Prostate gland (tissue), 2 donors: Measurements from ENCODE around the gene CHURC1. TPM values are rescaled to one million over a fixed set of nuclear protein-coding genes. Genes with fewer than 3 reads are reported as not detected.
"Not testable (repeated sequence)": the region's sequence is repeated elsewhere in the genome, so short reads cannot be mapped to it uniquely, and the experiment has no call there.

Experiments
- DNase-seq: peaks from one replicate; pipeline ENCODE4 v3.0.0-alpha.2; 2019; ENCODE audit warnings: low spot score
- H3K27ac ChIP-seq, 2 donors: fragments of 200-600 bp; sonication (generic); 2 replicates each; pipeline ENCODE4 v1.5.1; 2017 to 2019
- H3K27me3 ChIP-seq: fragments of 200-600 bp; sonication (generic); replicated peaks from 2 replicates; pipeline ENCODE4 v1.5.1; 2019; ENCODE audit not compliant: insufficient read depth
- H3K36me3 ChIP-seq, 2 donors: fragments of 200-600 bp; sonication (generic); 1 replicate in 1 of 2; 2 replicates in 1 of 2; pipeline versions ENCODE4 v1.5.1 to v1.8.1; 2017 to 2019
- H3K4me1 ChIP-seq: fragments of 200-600 bp; sonication (generic); replicated peaks from 2 replicates; pipeline ENCODE4 v1.5.1; 2019
- H3K4me3 ChIP-seq, 2 donors: fragments of 200-600 bp; sonication (generic); 2 replicates each; pipeline ENCODE4 v1.5.1; 2017 to 2019
- H3K9me3 ChIP-seq: fragments of 200-600 bp; sonication (generic); 2 replicates; pipeline ENCODE4 v1.5.1; 2017
- CTCF ChIP-seq, 4 experiments: fragments of 200-600 bp in 2 of 4; fragments of 450-650 bp in 2 of 4; sonication (generic) in 2 of 4; IDR thresholded peaks; 1 replicate in 3 of 4; 2 replicates in 1 of 4; pipeline ENCODE4 v1.5.1; 2016 to 2019; ENCODE audit warnings: antibody characterized with exemption in 4 of 4, mild to moderate bottlenecking in 2 of 4, moderate library complexity in 2 of 4
- POLR2A ChIP-seq: fragments of 450-650 bp; IDR thresholded peaks from one replicate; pipeline ENCODE4 v1.6.1; 2016; ENCODE audit warnings: antibody characterized with exemption, mild to moderate bottlenecking
- POLR2AphosphoS5 ChIP-seq: sonication (generic); formaldehyde crosslinking; IDR thresholded peaks from one replicate; pipeline ENCODE4 v1.6.1; 2017; ENCODE audit warnings: antibody characterized with exemption
- WGBS: methylation state at CpG from one replicate; pipeline ENCODE4 v1.1.5; 2018; 5-methylcytosine and 5-hydroxymethylcytosine counted together
- intact Hi-C: fragments of 100-400 bp; cut with DNase I; formaldehyde crosslinking; loops from one replicate; pipeline ENCODE4 v1.14.2; 2022
- total RNA-seq, 2 donors: library from RNA; depleted of rRNA; stranded (reverse); fragments of >200 nt; gene quantifications; one replicate each; pipeline ENCODE4 v1.1.0, GENCODE V29; 2016

Gene CHURC1
- total RNA-seq, 2 donors from 2014 or later, result 47.8 to 49.2 TPM

GRCh38 chr14:64906022-64906421 is 8.2 kb upstream of the CHURC1 start:
- Histone ChIP-seq H3K27ac (no peak overlapping the region), H3K36me3 (no peaks in the 10 kb centered on the region), H3K4me3 (no peak overlapping the region), H3K27me3 (no peaks in the 10 kb centered on the region), H3K4me1 (no peaks in the 10 kb centered on the region), H3K9me3 (no peaks in the 10 kb centered on the region)
- DNase-seq, result no peak
- WGBS, result 52% methylated on average over 6 of the region's 6 CpGs
- TF ChIP-seq POLR2A (no peak), CTCF (IDR thresholded peaks at IDR 0.05) (no peak), POLR2AphosphoS5 (no peak)
- intact Hi-C loops, result no loop called here

DNA sequence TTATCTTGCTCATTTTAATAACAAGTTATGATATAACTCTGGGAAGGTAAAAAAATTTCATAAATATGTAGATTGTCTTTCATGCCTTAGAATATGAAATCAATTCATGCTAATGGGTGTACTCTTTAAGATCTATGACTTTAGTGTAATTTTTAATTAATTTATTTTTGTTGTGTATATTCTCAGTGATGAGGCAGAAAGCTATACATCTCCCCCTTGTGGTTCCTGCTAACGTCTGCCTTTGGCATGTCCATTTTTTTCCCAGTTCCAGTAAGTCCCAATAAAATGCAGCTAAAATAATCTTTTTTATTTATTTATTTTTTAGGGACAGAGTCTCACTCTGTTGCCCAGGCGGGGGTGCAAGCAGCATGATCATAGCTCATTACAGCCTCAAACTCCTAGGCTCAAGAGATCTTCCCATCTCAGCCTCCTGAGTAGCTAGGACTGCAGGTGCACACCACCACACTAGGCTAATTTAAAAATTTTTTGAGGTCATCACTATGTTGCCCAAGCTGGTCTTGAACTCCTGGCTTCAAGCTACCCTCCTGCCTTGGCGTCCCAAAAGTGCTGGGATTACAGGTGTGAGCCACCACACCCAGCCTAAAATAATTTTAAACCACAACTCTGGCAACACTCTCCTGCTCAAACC is 3.3 kb upstream of the CHURC1 start:
- DNase-seq, result no peak
- H3K4me1 ChIP-seq, result peaks cover 6% of the 10 kb centered on the region
- no peaks in the 10 kb centered on the region for H3K36me3 ChIP-seq
- intact Hi-C loops, result no loop called here
- no peak overlapping the region for H3K4me3 ChIP-seq
- 13% methylated on average over 3 of the region's 3 CpGs for WGBS
- no peak overlapping the region for H3K27ac ChIP-seq
- no peaks in the 10 kb centered on the region for H3K27me3 ChIP-seq
- TF ChIP-seq POLR2AphosphoS5, result no peak
- no peak for TF ChIP-seq POLR2A
- peak in 2 of 4 experiments; percentile 32 for TF ChIP-seq CTCF (IDR thresholded peaks at IDR 0.05)
- H3K9me3 ChIP-seq, result no peaks in the 10 kb centered on the region

DNA sequence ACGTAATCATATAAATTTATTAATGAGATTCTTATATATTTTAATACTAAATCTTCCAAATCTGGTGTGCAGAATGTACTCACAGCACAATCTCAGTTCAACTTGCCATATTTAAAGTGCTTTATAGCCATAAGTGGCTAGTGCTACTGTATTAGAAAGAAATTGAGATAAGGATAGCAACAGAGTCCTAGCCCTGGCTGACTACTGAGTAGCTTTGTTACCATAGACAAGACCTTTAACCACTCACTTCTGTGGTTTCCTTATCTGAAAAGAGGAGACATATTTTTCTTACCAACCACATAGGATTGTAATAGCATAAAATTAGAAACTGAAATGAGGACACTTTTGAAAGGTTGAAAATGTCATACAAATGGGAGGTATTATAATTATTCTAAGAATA is 2.0 kb upstream of the CHURC1 start:
- intact Hi-C loops, result no loop called here

DNA sequence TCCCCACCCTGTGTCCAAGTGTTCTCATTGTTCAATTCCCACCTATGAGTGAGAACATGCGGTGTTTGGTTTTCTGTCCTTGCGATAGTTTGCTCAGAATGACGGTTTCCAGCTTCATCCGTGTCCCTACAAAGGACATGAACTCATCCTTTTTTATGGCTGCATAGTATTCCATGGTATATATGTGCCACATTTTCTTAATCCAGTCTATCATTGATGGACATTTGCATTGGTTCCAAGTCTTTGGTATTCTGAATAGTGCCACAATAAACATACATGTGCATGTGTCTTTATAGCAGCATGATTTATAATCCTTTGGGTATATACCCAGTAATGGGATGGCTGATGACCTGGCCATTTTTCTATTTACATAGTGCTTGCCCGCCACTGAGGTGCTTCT is 778 bp upstream of the CHURC1 start:
- DNase-seq, H3K4me3 ChIP-seq, H3K36me3 ChIP-seq, H3K9me3 ChIP-seq, H3K27me3 ChIP-seq, intact Hi-C loops, H3K4me1 ChIP-seq: not testable (repeated sequence)
- WGBS, result 67% methylated on average over 5 of the region's 5 CpGs
- H3K27ac ChIP-seq, result peak overlapping the region in 1 of 2 donors; percentile 88

More for the DNA sequence above, 2.0 kb upstream of the CHURC1 start:
- Histone ChIP-seq H3K9me3 (no peaks in the 10 kb centered on the region), H3K27me3 (no peaks in the 10 kb centered on the region), H3K27ac (no peak overlapping the region), H3K4me1 (peaks cover 6% of the 10 kb centered on the region), H3K4me3 (no peak overlapping the region), H3K36me3 (no peaks in the 10 kb centered on the region)
- no peak for DNase-seq
- TF ChIP-seq POLR2AphosphoS5 (no peak), CTCF (IDR thresholded peaks at IDR 0.05) (no peak), POLR2A (no peak)
- WGBS, result 50% methylated on average over 1 of the region's 1 CpG

DNA sequence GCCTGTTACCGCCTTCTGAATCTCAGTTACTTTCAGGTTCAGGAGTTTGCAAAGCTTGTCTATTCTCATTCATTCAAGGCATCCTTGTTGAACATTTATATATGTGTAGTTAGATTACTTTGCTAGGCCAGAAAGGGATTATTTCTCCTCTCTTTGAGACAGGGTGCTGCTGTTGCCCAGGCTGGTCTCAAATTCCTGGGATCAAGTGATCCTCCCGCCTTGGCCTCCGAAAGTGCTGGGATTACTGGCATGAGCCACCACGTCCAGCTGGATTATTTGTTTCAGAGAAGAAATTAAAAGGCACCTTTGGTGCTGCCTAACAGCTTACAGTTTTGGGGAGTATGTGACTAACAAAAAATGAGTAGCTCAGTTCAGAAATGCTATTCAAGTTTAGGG is 772 bp downstream of the CHURC1 start:
- peak overlapping the region; percentile 94 to 95 for H3K4me3 ChIP-seq
- H3K27ac ChIP-seq, result peak overlapping the region; percentile 87 to 88
- intact Hi-C loops, result no loop called here
- H3K36me3 ChIP-seq, result no peaks in the 10 kb centered on the region
- H3K27me3 ChIP-seq, result no peaks in the 10 kb centered on the region
- WGBS, result 23% methylated on average over 4 of the region's 4 CpGs
- TF ChIP-seq POLR2A (no peak), POLR2AphosphoS5 (no peak), CTCF (IDR thresholded peaks at IDR 0.05) (no peak)
- no peak for DNase-seq
- peaks cover 6% of the 10 kb centered on the region for H3K4me1 ChIP-seq
- H3K9me3 ChIP-seq, result no peaks in the 10 kb centered on the region
